ENCODE results near the gene DAB2.
"Not testable (repeated sequence)": the region's sequence is repeated elsewhere in the genome, so short reads cannot be mapped to it uniquely, and the experiment has no call there.

The DAB2 gene

DNA sequence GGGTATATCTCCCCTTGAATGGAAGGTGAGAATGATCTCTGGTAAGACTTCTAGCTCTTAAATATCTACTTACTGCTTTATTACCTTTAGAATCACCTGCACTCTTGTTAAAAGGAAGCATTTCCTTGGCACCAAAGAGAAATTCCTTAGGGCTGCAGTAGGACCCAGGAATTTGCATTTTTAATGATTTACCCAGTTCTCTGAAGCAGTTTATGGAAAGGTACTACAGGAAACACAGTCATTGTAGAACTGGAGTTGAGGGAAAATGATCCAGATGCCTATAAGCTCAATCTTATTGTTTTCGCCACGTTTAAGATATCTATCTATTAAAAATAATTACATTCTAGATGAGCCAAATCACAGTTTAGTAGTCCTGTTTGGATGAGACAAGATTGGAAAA, 51.0 kb downstream of the DAB2 start:
- DNase-seq, result no peak

DNA sequence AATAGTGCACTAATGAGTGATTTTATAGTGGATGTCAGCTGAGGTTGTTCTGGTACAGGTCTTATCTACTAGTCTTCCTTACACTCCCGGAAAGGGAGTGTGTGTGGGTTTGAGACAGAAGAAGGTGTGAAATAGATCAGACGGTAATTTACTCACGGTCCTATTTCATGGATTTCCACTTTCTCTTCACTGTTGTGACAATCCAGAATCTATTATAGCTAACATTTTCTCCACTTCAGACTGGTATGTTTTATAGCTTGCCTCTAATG, 53.5 kb downstream of the DAB2 start:
- DNase-seq, result no peak

DNA sequence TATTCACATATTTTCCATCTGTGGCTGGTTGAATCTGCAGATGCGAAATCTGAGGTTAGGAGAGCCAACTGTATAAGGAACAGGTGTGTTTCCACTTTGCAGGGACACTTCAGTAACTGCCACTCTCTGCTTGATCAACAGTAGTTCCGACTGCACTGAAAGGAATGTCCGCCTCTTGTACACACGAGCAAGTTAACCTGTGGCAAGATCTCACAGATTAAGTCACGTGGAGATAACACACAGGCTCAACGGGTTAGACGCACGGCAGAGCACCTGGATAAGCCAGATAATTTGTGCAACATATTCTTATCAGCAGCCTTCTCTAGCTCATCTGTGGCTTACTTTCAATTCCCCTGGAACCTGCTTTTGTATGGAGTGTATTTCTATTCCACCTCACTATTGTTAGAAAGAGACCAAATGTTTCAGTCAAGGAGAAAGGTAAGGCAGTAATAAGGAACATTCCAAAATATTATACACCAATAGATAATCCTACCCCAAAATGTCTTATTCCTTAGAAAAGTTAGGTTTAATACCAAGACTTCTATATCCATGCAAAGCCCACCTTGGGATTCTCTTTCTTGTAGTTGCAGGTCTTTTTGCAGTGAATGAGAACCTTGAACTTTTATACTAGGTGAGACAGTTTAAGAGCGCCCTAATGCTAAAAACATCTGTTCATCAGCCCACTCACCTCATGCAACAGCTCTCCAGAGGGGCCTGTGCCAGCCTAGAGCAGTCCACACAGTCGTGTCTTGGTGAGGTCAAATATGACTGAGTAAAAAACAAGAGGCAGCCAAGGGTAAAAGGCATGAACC, 54.0 kb downstream of the DAB2 start:
- no peak for DNase-seq

DNA sequence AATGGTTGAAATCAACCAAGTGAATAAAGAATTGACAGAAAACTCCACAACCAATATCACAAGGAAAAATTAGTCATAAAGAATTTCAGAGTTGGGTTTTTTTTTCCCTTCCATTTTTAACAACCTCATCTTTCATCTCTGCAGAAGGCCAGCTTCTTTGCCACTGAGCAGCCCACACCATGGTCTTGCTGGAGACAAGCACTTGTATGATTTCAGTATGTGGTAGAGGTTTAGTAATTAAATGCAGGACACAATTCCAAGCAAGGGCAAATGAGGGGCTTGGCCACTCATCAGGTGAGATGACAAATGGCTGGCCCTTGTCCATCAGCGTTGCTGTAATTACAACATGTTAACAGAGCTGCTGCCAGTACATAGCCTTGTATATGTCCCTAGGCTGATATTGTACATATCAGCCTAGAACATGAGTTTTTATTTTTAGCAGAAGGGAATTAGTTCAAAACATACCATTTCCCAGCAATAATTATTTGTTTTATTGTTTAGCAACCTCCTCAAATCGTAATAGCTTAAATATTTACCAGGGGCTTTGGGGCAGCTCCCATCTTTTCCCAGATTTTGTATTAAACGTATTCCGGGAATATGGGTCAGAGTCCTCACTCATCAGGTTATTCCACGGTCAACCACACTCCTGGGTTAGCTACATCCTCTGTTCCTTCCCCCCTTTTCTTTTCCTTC, 55.5 kb downstream of the DAB2 start:
- DNase-seq, result no peak

DNA sequence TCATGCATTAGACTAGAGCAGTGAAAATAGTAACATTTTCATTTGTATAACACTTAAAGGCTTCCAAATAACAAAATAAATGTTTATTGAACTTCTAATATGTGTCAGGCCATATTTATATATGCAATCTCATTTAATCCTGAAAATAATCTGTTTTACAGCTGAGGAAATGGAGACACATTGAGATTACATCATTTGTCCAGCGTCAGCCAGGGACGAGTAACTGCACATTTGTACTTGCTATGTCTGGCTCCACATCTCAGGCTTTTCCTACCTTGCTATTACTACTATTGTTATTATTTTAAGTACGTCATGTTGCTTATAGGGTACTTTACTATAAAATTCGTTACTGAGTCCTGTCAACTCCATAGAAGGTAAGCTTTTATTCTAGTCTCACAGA, 56.7 kb downstream of the DAB2 start:
- DNase-seq, result no peak

DNA sequence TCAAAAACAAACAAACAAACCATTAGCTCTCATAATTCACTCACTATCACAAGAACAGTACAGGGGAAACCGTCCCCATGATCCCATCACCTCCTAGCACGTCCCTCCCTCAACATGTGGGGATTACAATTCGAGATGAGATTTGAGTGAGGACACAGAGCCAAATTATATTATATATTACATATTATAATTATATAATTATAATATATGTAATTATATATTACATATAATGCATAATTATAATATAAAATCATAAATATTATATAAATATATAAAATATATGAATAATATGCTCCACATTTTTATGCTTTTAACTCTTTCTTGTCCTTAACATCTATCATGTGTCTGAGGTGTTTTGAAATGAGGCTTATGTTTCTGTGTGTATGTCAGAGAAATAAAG, 57.1 kb downstream of the DAB2 start:
- no peak for DNase-seq

DNA sequence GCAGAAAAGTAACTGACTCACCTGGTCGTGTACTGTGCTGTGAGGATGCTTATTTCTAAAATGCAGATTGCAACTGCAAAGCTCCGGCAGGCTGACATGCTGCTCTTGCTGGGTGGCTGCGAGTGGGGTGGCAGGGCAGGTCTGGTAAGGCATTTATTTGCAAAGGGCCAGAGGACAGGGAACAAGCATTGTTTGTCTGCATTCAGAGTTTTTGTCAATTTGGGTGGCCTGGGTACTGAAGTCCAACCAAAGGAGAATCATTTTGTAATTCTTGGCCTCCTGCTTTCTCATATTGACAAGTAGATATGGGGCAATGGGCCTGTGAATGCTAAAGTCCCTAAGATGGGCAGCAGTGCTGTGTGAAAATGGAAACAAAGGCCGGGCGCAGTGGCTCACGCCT, 60.4 kb downstream of the DAB2 start, which contains the start of gene C9:
C9 (minus strand) TSS at position 129 of the 400 bp plus-strand sequence; CDS start at position 98, 31 bp downstream.
- DNase-seq, result no peak

DNA sequence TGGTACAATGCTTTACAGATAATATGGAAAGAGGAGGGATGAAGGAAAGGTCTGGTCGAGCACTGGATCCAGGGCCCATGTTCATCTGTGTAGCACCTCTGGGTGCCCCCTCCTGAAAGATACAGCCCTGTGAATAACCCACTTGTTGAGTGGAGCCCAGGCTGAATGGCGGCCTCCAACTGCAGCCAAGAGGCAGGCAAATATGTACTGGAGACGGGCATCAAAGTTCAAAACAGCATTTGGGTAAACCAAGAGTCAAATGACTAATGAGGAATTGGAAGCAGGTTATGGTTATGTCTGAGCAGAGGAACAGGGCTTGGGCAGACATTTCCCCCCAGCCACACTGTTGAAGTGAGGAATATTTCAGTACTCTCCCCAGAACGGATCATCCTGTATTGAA, 61.6 kb downstream of the DAB2 start:
- DNase-seq, result no peak

DNA sequence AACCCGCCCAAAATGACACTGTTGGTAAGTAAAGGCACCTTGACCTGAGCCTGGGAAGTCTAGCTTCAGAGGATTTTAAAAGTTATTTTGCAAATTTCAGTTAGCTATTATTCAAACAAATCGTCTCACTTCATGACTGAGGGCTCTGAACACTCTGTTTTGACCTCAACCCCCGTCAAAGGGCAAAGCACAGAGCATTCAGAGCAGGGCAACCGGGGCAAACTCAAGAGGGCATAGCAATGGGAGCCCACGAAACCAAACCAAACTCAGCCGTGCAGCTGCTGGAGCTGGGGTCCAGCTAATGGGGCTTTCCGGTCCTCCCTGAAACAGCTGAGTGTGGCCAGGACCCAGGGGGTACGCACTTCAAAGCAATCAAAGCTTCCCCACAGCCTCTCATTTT, 62.1 kb downstream of the DAB2 start:
- no peak for DNase-seq

DNA sequence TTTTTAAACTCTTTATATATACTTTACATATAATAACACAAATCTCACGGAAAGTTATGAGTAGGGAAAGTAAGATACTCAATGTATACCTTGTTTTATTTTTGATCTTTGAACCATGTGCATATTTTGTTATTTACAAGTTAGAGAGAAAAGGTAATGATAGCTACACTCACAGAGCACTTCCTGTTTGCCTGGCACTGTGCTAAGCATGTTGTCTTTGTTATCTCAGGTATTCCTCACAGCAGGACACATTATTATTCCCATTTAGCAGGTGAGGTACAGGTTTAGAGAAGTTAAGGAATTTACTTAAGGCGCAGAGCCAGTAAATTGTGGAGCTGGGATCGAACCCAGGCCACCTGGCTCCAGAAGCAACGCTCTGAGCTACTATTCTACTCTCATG, 63.5 kb downstream of the DAB2 start:
- DNase-seq, result no peak

DNA sequence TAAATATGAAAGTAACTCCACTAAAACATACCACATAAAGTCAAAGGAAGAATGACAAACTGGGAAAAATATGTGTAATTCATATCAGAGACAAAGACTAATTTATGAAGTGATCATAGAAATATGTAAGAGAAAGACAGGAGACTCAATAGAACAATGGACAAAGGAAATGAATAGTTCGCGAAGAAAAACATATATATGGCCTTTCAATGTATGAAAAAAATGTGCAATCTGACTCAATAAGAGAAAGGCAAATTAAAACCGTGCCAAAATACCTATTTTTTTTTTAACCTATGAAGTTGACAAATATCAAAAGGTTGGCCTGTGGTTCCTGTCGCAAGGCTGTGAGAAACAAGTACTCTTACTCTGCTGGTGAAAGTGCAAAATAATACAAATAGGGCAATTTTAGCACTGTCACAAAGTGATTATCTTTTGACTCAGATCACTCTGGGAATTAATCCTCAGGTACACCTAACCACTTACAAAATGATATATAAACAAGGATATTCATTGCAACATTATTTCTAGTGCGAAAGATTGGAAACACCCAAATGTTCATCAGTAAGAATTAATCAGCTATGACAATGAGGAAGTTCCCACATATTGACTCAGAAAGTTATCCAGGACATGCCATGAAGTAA, 64.2 kb downstream of the DAB2 start:
- no peak for DNase-seq

DNA sequence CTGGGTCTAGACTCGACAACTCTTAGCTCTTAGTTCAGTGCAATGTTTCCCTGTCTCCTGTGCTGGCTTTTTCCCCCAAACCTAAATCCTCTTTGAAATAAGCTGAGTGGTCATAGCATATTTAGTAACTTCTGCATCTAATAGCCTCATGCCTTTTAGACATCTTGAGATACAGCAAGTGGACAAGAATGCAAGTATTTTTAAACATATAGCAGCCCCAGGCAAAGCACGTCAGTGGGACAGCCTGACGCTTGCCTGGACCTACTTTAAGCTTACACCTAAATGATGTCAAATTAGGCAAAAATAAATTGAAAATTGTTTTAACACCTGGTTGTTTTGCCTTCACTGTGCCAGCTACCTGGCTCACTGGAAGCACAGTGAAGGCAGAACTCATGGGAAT, 68.5 kb downstream of the DAB2 start:
- DNase-seq, result no peak

DNA sequence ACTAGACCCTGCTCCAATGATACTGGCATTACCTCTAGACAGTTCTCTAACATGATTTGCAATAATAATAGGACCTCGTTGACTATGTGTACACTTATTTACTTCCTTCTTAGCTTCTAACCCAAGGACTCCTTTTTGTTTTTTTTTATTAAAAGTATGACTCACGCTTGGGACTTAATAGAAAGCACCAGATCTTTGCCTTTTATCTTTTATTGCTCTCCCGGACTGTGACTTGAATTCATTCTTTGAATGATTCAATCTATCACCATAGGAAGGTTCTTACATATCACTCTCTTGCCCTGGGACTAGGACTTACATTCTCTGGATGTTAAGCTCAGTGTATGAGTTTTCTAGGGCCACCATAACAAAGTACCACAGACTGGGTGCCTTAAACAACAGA, 69.5 kb downstream of the DAB2 start:
- DNase-seq, result no peak

DNA sequence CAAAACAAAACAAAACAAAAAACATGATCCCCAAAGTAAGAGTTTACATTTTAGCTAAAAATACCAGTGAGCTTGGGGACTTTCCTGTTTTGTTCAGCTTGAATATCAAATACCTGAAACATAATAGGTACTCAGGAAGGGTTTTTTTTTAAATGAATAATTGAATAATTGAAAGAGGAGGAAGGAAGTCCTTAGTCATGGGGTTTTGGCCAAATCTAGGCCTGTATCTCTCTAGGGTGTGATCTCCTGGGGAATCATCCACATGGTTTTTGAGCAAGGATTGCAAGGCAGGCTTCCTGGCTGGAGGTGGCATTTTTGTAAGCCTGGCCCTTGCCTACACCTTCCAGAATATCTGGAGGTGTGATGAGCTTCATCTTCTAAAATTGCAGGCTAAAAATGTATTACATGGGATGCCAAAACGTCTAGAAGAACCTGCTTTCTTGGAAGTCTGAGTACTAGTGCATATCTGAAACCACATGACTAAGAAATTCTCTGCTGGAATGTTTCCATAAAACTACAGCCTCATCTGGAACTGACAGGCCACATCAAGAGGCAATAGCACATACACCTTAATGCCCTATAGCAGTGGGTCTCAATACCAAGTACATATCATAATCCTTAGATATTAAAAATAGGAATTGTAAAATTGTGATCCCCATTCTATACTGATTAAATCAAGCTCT, 70.9 kb downstream of the DAB2 start:
- no peak for DNase-seq

DNA sequence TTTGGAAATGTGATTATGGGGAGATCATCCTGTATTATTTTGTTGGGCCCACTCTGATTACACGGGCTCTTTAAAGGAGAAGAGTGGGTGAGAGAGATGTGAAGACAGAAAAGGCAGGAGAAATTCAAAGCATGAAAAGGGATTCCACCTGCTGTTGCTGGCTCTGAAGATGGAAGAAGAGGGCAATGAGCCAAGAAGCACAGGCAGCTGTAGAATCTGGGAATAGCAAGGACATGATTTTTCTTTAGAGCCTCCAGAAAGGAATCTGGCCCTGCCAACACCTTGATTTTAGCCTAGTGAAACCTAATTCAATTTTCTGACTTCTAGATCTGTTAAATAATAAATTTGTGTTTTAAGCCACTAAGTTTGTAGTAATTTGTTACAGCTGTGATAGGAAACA, 71.8 kb downstream of the DAB2 start:
- DNase-seq, result no peak

DNA sequence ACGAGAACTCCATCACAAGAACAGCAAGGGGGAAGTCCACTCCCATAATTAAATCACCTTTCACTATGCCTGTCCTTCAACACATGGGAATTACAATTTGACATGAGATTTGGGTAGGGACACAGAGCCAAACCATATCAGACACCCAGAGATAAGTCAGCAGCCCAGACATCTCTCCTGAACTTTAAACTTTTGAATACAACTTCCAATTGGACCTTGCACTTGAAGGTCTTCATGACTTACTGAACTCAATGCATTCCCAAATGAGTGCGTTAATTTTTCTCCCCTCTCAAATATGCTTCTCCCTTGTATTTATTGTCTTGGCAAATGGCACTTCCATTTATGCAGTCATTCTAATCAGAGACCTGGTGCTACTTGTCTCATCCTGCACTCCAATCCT, 72.6 kb downstream of the DAB2 start:
- no peak for DNase-seq

DNA sequence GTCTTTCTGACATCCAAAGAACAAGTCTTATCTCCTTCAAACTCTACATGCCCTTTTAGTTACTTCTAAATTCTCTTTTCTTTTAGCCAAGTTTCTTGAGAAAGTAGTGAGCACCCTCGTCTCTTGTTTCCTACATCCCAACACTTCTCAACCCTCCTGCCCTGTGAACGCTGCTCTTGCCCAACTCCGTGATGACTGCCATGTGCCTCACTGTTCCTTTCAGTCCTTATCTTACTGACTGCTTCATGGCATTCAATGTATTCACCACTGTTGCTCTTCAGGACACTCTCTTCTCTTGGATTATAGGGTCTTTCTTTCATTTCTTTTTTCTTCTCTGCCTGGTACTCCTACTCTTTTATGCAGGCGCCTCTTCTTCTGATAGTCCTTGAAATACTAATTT, 75.3 kb downstream of the DAB2 start:
- no peak for DNase-seq

DNA sequence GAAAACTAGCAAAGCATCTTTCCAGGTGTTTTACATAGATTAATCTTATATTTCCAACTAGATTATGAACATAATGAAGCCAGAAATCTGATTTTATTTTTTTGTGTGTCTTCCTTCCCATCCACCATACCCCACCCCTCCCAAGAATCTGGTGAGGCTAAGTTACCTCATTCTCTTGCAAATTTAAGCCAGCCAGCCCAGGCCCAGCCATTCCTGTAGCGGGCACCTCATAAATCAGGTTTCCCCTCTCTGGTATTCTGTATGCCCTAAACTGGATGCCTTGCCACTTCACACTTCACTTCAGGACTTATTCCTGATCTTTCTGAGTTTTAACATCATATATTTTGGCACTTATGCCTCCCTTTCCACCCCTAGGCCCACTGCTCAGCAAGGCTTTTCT, 82.3 kb downstream of the DAB2 start:
- no peak for DNase-seq

DNA sequence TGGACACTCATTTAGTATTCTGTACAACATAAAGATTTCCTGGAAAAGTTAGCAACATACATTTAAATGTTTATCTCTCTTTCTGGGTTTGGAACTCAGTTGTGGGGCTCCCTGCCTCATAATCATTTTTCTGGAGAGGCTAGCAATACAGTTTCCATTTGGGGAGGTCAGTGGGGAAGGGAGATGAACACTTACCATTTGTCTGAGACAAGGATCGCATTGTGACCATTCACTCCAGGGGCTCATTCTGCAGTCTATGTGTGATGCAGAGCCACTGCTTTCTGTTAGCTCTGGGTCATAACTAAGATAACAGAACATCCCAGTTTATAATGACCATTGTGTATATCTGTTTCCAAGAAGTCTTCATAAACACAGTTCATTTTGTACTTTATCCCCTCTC, 82.9 kb downstream of the DAB2 start:
- DNase-seq, result no peak

DNA sequence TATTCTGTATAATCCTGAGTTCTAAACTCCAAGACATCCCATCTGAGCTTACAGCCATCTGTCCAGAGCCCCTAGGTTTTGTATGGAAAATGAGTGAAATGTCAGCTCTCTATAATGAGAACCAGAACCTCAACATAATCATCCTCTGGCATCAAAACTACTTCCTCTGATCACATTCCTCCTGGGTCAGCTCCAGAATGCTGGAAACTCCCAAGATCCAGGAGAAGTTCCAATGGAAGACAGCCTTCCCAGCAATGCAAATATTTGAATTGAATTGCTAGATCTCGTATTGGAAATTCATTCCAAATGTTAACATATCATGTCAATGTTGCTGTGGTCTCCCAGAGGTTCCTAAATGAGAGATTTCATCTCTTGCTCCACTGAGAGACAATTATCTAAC, 84.3 kb downstream of the DAB2 start:
- no peak for DNase-seq

DNA sequence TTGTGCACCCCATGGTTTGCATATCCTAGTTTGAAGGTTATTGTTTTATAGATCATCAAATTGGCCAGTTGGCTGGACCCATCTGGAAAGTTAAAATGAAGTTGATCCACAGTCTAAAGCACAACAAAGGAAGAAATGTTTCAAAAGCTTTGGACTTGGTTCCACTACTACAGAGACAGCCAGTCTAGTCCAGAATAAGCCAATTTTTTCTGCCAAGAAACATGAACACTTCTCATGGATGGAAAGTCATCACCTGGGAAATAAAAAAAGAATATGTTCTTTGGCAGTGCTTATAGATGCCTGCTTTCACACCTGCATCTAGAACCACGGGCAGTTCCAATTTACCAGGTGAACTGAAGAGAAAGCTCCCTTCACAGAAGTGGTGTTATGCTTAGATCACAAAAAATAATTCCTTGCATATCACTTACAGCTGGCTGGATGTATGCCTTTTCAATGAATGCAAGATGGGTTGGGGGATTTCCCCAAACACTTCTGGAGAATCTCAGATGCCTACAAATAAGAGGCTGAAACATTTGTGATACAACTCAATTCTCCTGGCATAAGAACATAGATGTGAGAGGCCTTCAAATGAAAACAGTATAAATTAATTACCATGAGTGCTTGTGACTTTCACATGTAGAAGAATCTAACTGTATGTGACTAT, 87.4 kb downstream of the DAB2 start:
- no peak for DNase-seq

DNA sequence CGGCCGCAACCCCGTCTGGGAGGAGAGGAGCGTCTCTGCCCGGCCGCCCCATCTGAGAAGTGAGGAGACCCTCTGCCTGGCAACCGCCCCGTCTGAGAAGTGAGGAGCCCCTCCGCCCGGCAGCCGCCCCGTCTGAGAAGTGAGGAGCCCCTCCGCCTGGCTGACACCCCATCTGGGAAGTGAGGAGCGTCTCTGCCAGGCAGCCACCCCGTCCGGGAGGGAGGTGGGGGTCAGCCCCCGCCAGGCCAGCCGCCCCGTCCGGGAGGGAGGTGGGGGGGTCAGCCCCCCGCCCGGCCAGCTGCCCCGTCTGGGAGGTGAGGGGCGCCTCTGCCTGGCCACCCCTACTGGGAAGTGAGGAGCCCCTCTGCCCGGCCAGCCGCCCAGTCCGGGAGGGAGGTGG, 90.5 kb downstream of the DAB2 start:
- not testable (repeated sequence) for DNase-seq

DNA sequence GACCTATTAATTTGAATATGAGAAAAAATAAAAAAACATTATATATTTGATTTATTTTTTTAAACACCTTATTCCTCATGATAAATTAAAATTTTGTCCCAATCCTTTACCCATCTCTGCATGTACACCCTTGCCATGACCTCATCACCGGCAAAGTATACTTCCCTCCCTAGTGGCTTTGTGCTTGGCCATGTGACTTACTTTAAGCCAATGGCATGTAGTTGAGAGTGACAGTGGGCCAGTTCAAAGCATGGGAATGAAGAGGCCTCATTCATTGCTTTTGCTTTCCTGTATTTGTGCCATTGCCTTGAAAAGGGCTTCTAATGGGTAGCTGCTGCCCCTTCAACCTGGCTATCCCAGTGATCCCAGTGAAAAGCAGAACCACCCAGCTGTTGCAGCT, 91.7 kb downstream of the DAB2 start:
- DNase-seq, result no peak

Data from NCI-H2081 (cell line).